ENCODE measurements around the gene GCGR.

GCGR gene

DNA sequence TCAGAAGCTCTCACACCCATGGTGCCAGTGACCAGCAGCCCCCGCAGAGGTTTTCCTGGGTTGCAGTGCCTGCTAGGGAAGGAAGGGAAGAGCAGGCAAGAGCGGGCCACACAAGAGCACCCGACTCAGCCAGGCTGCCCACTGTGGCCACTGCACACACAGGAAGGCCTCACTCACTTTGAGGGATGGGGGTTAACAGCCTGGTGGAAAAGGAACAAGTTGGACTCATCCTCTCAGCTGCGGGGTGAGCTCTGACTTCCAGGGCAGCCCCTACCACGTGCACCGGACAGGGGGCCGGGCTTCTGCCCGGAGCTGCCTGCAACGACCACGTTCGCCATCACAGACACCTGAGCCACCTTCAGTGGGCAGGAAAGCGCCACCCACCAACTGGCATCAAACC, 48.3 kb downstream of the GCGR start:
- DNase-seq: no peak

DNA sequence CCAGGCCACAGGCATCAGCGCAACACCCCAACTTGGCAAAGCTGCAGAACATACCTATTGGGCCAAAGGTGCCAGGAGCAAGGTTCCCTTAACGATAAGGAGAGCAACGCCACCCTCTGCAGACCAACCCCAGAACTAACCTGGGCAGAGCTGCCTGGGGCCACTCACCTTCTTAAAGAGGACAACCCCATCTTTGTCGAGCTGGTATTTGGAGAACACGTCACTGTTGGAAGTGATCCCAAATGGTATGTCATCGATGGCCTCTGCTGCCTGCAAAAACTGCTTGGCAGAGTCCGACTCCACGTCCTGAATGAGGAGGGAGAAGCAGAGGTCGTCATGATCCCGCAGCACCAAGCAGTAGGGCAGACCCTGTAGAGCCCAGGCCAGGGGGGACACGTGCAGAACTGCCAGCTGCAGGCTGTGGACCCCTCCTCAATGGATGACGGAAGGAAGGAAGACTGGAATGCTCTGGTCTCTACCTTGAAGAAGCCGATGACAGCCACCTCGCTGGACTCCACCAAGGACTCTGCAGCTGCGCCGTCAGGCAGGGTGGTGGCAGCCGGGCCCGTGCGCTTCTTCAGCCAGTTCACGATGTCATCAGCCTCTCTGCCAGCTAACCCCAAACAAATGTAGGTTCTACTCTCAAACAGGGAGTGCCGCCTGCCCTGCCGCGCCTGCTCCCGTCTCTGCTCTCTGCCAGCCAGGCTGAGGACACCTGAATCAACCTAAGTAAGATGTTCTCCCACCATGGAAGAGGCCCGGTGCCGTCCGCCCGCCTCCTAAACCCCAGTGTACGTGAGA, 51.2 kb downstream of the GCGR start:
- DNase-seq: no peak

DNA sequence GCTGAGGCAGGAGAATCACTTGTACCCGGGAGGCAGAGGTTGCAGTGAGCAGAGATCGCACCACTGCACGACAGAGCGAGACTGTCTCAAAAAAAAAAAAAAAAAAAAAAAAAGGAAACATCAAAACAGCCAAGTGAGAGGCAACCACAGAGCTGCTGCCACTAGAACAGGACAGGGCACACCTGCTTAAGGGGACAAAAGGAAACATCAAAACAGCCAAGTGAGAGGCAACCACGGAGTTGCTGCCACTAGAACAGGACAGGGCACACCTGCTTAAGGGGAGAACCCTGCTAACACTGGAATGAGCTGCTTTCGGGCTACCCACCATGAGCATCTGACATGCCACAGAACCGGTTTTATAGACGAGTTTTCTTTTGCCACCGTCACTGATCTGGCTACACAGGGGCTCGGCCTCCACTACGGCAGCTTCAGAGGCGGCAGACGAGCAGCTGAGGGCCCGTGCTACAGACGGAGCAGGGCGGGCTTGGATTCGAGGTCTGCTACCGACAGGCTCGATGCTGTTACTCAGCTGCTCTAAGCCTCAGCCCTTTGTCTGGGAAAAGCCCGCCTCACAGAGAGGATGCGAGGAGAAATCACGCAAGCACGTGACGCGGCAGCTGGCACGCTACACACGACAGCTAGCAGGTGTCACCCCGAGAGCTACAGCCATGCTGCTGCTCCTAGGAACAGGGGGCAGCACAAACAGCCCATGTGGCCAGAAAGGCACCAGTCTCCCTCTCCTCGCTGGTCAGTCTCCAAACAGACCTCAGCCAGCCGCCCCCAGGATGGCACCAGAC, 54.4 kb downstream of the GCGR start:
- no peak for DNase-seq

DNA sequence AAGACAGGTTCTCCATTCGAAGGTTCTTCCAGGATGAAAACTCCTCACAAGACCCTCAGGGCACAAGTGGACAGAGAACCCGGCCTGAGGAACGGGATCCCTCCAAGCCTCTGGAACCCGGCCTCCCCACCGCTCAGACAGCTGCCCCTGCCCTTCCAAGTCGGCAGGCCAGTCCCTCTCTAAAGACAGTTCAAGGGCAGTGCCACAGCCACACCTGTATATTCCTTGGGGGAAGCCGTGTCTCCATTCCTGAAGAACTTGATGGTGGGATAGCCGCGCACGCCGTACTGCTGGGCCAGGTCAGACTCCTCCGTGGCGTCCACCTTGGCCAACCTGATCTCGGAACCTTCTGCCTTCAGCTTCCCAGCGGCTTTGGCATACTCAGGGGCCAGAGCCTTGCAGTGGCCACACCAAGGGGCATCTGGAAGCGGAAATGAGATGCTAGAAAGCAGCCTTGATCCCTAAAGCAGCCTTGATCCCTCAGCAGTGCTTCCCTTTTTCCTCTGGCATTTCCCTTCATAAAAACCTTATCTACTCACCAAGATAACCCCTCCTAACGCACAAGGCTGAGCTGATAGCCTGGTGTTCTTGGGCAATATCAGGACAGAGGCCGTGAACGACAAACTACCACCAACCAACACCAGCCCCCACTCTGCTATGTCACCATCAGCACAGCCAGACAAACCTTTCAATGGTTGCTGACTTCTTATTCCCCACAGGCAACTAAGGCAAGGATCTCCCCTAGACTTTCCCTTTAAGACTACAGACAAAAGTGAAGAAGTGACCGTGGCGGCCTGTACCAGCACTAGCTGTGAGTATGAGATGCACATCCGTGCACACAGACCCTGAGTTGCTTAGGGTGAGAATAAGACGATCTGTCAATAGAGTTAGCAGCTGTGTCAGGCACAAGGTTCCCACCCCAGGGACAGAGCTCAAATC, 55.3 kb downstream of the GCGR start:
- no peak for DNase-seq

DNA sequence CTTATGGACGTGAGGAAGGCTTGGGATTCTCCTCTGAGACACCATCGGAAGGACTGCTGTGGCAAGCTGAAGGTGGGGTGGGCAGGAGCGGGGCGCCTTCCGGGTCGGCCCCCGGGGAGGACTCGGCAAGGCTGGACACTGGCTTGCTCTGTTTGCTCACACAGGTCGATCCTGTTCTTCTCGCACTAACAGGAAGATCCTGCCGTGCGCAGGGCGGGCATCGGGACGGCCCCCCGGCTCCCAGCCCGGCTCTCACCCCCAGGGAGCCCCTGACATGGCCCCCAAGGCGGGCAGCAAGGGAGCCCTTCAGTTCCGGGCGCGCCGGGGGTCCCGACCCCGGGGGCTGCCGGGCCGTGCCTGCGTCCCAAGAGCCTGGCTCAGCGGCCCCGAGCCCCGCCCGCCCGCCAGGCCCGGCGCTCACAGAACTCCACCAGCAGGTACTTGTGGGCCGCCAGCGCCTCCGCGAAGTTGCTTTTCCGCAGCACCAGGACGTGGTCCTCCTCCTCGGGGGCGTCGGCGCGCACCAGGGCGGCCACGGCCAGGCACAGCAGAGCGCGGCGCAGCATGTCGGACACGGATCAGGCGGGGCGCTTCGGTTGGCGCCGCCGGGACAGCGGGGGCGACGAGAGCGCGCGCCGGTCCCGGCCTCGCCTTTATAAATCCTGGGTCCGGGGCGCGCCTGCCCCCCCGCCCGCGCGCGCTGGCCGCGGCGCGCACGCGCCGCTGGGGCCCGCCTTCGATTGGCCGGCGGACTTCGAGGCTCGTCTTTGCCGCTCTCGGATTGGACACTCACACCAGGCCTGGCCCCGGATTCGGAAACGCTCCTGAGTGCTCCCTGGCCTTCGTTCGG, 56.2 kb downstream of the GCGR start, which contains the start of gene P4HB:
P4HB (minus strand) TSS at position 630 of the 850 bp plus-strand sequence; CDS start at position 566, 64 bp downstream.
- no peak for DNase-seq

DNA sequence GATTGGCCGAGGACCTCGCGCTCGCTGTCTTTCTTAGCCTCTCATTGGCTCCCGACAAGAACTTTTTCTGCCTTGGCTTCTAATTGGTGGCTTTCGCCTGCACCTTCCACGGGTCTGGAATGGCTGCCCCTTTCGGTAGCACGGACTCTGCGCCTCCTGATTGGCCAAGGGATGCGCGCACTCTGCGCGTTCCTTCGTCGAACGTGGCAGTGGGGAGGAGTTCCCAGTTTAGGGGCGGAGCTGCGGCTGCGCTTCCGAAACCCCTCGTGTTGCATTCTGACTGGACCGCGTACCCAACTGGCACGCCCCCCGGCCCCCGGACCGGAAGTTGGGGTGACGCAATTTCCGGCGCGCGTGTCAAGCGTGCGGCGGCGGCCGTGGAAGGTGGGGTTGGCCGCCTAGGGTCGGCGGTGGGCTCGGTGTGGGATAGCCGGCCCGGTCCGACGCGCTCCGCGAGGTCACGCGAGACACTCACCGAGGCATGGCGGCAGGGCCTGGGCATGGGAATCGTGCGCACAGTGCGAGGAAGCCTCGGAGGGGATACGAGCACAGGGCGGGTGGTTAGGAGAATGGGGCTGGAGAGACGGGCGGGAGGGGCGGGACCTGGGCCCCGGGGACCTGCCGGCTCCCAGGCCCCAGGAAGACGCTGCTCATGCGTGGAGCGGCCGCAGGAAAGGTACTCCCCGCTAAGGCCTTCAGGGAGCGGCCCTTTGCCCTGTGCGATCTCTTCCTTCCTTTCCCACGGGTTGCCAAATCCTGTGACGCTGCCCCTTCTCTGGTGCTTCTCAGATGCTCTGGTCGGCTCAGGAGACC, 57.0 kb downstream of the GCGR start:
- peak; percentile 99 for DNase-seq

DNA sequence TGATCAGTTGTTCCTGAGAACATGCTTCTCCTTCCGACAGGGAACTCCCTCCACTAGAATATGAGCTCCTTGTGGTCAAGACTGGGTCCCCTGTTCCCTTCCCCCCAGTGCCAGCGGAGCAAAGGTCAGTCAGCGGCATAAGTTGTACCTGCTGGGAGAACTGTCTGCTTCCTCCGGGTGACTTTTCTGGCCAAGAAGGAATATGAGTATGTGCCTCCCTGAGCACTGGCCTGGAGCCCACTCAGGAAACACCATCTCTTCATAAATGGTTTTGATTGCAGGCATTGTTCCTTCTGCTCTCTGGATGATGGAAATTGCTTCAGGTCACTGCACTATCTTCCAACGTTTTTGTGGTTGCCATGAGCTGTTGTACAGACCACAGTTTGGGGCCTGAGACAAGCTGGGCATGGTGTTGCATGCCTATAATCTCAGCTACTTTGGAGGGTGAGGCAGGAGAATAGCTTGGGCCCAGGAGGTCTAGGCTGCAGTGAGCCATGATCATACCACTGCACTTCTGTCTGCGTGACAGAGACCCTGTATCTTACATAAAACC, 59.2 kb downstream of the GCGR start:
- no peak for DNase-seq
